Activated B cell treated with CpG ODN at 0.5 μM for 24 hours (primary cell): ENCODE measurements around the gene MPZL1. TPM values are rescaled to one million over a fixed set of nuclear protein-coding genes. Genes with fewer than 3 reads are reported as not detected.

ENCODE experiments used
- ATAC-seq: fragments of 200-7000 bp; cut with Tn5 transposase; one replicate; pipeline ENCODE4 v1.10.0; 2021; ENCODE audit warnings: low read depth, mild to moderate bottlenecking, moderate library complexity
- CTCF ChIA-PET: fragments of 350-600 bp; sonication (Branson Sonifier 250); formaldehyde crosslinking; loops from one replicate; lab custom pipeline; 2021; ENCODE audit warnings: antibody characterized with exemption; lab: Charles Lee
- POLR2A ChIA-PET: fragments of 350-600 bp; sonication (Branson Sonifier 250); formaldehyde crosslinking; loops from one replicate; lab custom pipeline; 2021; ENCODE audit warnings: antibody characterized with exemption; lab: Charles Lee
- DNase-seq: peaks from one replicate; pipeline ENCODE4 v3.0.0; 2022
- H3K27ac Mint-ChIP-seq: one replicate; pipeline ENCODE4 v1.8.0; 2020; ENCODE audit warnings: mixed read lengths
- H3K27me3 Mint-ChIP-seq: one replicate; pipeline ENCODE4 v1.8.0; 2021; ENCODE audit warnings: mixed read lengths
- H3K36me3 Mint-ChIP-seq: one replicate; pipeline ENCODE4 v1.8.0; 2021; ENCODE audit warnings: low read depth, mixed read lengths
- H3K4me1 Mint-ChIP-seq: one replicate; pipeline ENCODE4 v1.8.0; 2021; ENCODE audit warnings: mixed read lengths
- H3K4me3 Mint-ChIP-seq: one replicate; pipeline ENCODE4 v1.8.0; 2020; ENCODE audit warnings: mild to moderate bottlenecking, mixed read lengths
- H3K9me3 Mint-ChIP-seq: one replicate; pipeline ENCODE4 v1.8.0; 2020; ENCODE audit warnings: mixed read lengths
- CTCF ChIP-seq: fragments of 200-600 bp; IDR thresholded peaks from one replicate; pipeline ENCODE4 v1.8.0; 2022; ENCODE audit warnings: antibody characterized with exemption, mild to moderate bottlenecking
- intact Hi-C: fragments of 100-400 bp; cut with micrococcal nuclease; formaldehyde crosslinking; loops from one replicate; pipeline ENCODE4 v1.15.1; 2024
- total RNA-seq: library from RNA; stranded (reverse); gene quantifications from 2 replicates; pipeline ENCODE4 v1.2.3, GENCODE V29; 2022

MPZL1 gene
- total RNA-seq, 1 donor from 2014 or later = 27.2 TPM

DNA sequence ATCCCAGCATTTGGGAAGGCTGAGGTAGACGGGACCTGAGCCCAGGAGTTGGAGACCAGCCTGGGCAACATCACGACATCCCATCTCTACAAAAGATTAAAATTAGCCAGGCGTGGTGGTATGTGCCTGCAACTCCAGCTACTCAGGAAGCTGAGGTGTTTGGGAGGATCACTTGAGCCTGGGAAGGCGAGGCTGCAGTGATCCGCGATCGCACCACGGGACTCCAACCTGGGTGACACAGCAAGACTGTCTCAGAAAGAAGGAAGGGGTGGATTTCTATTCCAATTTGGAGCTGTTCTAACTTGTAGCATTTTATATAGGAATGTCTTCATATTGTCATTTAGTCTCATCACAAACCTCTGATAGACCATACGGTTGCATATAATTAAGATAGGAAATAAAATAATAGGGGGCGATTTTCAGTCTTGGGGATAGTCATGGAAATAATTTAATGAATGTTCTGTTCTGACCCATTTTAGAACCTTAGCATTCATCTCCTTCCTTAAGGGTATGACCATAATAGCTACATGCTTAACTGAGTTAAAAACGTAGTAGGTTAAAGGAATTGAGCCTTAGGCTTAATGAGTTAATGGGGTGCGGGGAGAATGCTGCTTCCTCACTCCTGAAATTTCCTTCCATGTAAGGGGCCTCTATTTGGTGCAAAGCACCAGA is 99.0 kb downstream of the MPZL1 start:
- no peak overlapping the region for H3K27ac Mint-ChIP-seq
- H3K4me1 Mint-ChIP-seq = peaks cover 8% of the 10 kb centered on the region
- ATAC-seq (no peak), DNase-seq (no peak)
- H3K4me3 Mint-ChIP-seq = no peak overlapping the region
- peaks cover 11% of the 10 kb centered on the region for H3K27me3 Mint-ChIP-seq
- POLR2A ChIA-PET = no interaction called here
- TF ChIP-seq CTCF = no peak
- intact Hi-C loops = no loop called here
- CTCF ChIA-PET = no interaction called here
- no peaks in the 10 kb centered on the region for H3K36me3 Mint-ChIP-seq
- peaks cover 2% of the 10 kb centered on the region for H3K9me3 Mint-ChIP-seq

GRCh38 chr1:167821356-167821685 is 99.5 kb downstream of the MPZL1 start:
- no peak for ATAC-seq
- H3K4me1 Mint-ChIP-seq = peaks cover 8% of the 10 kb centered on the region
- no peak overlapping the region for H3K27ac Mint-ChIP-seq
- CTCF ChIA-PET = no interaction called here
- no peak overlapping the region for H3K4me3 Mint-ChIP-seq
- no peak for DNase-seq
- H3K9me3 Mint-ChIP-seq = no peaks in the 10 kb centered on the region
- no peaks in the 10 kb centered on the region for H3K36me3 Mint-ChIP-seq
- POLR2A ChIA-PET = no interaction called here
- no peak for TF ChIP-seq CTCF
- peaks cover 11% of the 10 kb centered on the region for H3K27me3 Mint-ChIP-seq
- intact Hi-C loops = no loop called here

- Mint-ChIP-seq H3K27ac (no peak overlapping the region), H3K9me3 (no peaks in the 10 kb centered on the region), H3K4me1 (peaks cover 8% of the 10 kb centered on the region), H3K36me3 (no peaks in the 10 kb centered on the region), H3K27me3 (peaks cover 11% of the 10 kb centered on the region), H3K4me3 (no peak overlapping the region)
- DNase-seq = no peak
- no peak for TF ChIP-seq CTCF
- POLR2A ChIA-PET = no interaction called here
- ATAC-seq = no peak
- CTCF ChIA-PET = no interaction called here
- intact Hi-C loops = no loop called here
Observed at GRCh38 chr1:167821969-167822685, 100.3 kb downstream of the MPZL1 start.

- peaks cover 11% of the 10 kb centered on the region for H3K27me3 Mint-ChIP-seq
- POLR2A ChIA-PET = no interaction called here
- no peak for TF ChIP-seq CTCF
- no peak overlapping the region for H3K27ac Mint-ChIP-seq
- H3K9me3 Mint-ChIP-seq = no peaks in the 10 kb centered on the region
- ATAC-seq = no peak
- H3K36me3 Mint-ChIP-seq = no peaks in the 10 kb centered on the region
- H3K4me1 Mint-ChIP-seq = peaks cover 8% of the 10 kb centered on the region
- CTCF ChIA-PET = no interaction called here
- DNase-seq = no peak
- intact Hi-C loops = no loop called here
- H3K4me3 Mint-ChIP-seq = no peak overlapping the region
Observed at GRCh38 chr1:167824163-167824794, 102.5 kb downstream of the MPZL1 start.

DNA sequence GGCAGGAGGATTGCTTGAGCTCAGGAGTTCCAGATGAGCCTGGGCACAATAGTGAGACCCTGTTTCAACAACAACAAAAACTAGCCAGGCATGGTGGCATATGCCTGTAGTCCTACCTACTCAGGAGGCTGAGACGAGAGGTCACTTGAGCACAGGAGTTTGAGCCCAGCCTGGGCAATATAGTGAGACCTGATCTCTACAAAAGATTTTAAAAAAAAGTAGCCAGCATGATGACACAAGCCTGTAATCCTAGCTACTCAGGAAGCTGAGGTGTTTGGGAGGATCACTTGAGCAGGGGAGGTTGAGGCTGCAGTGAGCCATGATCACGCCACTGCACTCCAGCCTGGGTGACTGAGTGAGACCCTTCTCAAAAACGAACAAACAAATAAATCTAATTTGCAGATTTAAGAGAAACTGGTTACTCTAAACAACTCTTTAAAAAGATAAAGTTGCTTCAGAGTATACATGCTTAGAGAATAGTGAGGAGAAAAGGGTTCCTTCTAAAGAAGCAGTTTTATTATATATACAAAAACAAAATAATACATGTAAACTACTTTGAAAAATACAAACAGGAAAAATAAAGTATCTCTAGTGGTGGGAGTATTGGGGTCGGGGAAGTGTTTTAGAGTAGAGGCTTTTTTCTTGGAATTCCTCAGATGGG is 103.8 kb downstream of the MPZL1 start:
- ATAC-seq (no peak), DNase-seq (no peak)
- intact Hi-C loops = no loop called here
- H3K4me3 Mint-ChIP-seq = no peak overlapping the region
- CTCF ChIA-PET = no interaction called here
- no peak overlapping the region for H3K27ac Mint-ChIP-seq
- no peaks in the 10 kb centered on the region for H3K4me1 Mint-ChIP-seq
- H3K9me3 Mint-ChIP-seq = no peaks in the 10 kb centered on the region
- POLR2A ChIA-PET = no interaction called here
- peaks cover 4% of the 10 kb centered on the region for H3K27me3 Mint-ChIP-seq
- no peaks in the 10 kb centered on the region for H3K36me3 Mint-ChIP-seq
- TF ChIP-seq CTCF = no peak
